ENCODE results near the gene GADD45B.
"Not testable (repeated sequence)": the region's sequence is repeated elsewhere in the genome, so short reads cannot be mapped to it uniquely, and the experiment has no call there.

Gene GADD45B

GRCh38 chr19:2469915-2470200, 6.1 kb upstream of the GADD45B start:
- not testable (repeated sequence) for DNase-seq

GRCh38 chr19:2474232-2475017, 1.5 kb upstream of the GADD45B start:
- no peak for DNase-seq

- no peak for DNase-seq
Observed at GRCh38 chr19:2475018-2475701, 767 bp upstream of the GADD45B start.

GRCh38 chr19:2476451-2477140, 669 bp downstream of the GADD45B start:
- DNase-seq, result no peak

- DNase-seq, result no peak
Observed at GRCh38 chr19:2477141-2477710, 1.3 kb downstream of the GADD45B start.

- DNase-seq, result no peak
Observed at GRCh38 chr19:2477732-2478191, 1.8 kb downstream of the GADD45B start.

- no peak for DNase-seq
Observed at GRCh38 chr19:2478278-2478755, 2.4 kb downstream of the GADD45B start.

- no peak for DNase-seq
Observed at GRCh38 chr19:2478756-2479555, 3.0 kb downstream of the GADD45B start.

- DNase-seq, result no peak
Observed at GRCh38 chr19:2479556-2480194, 3.7 kb downstream of the GADD45B start.

- no peak for DNase-seq
Observed at GRCh38 chr19:2481466-2481865, 5.5 kb downstream of the GADD45B start.

- DNase-seq, result no peak
Observed at GRCh38 chr19:2482354-2483038, 6.6 kb downstream of the GADD45B start.

- DNase-seq, result no peak
Observed at GRCh38 chr19:2483084-2483483, 7.2 kb downstream of the GADD45B start.

GRCh38 chr19:2483484-2484151, 7.7 kb downstream of the GADD45B start:
- no peak for DNase-seq

GRCh38 chr19:2484178-2484937, 8.4 kb downstream of the GADD45B start:
- DNase-seq, result no peak

- DNase-seq, result no peak
Observed at GRCh38 chr19:2485428-2485827, 9.5 kb downstream of the GADD45B start.

GRCh38 chr19:2487090-2487489, 11.2 kb downstream of the GADD45B start:
- no peak for DNase-seq

GRCh38 chr19:2487842-2488241, 11.9 kb downstream of the GADD45B start:
- no peak for DNase-seq

- no peak for DNase-seq
Observed at GRCh38 chr19:2488405-2488941, 12.5 kb downstream of the GADD45B start.

- DNase-seq, result no peak
Observed at GRCh38 chr19:2488942-2489731, 13.2 kb downstream of the GADD45B start.
